Medulla oblongata (tissue), 1 donor: Measurements from ENCODE around the gene BBOX1.
"Not testable (repeated sequence)": the region's sequence is repeated elsewhere in the genome, so short reads cannot be mapped to it uniquely, and the experiment has no call there.

ENCODE experiments used
- DNase-seq: peaks from one replicate; pipeline ENCODE4 v3.0.0-alpha.2; 2015; ENCODE audit errors: extremely low spot score

BBOX1 gene

DNA sequence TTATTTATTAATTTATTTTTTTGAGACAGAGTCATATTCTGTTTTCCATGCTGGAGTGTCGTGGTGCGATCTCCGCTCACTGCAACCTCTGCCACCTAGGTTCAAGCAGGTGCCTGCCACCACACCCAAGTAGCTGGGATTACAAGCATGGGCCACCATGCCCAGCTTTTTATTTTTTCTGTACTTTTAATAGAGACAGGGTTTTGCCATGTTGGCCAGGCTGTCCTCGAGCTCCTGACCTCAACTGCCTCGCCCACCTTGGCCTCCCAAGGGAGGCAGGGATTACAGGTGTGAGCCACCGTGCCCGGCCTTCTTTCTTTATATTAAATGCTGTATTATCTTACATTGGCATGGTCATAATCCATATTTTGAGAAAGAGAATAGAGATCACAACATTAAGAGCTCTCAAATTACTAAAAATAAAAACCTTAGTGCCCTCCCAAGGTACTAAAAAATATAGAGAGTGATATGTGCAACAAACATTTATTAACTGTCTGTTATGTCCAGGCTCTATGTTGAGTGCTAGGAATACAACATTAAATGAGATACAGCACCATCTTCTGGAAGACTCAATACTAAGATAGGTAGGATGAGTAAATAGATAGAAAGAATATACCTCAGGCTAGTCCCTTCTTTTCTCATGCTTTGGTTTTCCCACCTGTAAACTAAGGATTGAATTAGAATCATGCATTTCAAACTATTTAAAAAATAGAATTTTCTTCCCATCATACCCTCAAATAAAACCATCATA, 84.1 kb downstream of the BBOX1 start:
- DNase-seq: no peak

DNA sequence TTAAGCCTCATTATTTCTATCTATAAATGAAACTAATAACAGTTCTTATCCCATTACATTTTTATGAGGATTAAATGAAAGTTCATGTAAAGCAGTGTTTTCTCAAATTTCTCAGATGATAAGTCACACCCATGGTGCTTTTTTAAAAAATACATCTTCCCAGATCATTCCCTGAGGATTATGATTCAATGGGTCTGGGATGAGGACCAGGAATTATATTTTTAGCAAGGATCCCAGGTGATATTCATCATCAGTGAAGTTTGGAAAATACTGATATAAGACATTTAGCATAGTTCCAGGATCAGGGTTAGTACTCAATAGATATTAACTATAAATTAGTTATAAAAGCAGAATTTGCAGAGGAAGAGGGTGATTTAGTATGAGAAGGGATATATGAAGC, 89.1 kb downstream of the BBOX1 start:
- no peak for DNase-seq

DNA sequence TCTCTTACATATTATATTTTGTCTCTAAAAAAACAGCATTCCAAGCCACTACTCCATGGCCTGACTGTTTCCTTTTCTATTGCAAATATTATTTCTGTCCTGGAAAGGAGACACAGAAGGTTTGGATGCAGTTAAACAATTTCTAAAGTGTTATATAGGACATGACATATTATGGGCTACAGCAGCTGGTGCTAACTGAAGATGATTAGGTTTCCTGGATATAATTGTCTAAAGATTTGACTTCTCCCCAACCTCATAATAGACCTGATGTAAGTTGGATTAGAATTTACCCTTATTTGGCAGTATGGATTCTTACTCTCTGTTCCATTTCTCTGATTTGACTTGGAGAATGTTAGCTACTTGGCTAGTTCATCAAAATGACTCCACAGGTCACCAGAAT, 90.2 kb downstream of the BBOX1 start:
- no peak for DNase-seq

DNA sequence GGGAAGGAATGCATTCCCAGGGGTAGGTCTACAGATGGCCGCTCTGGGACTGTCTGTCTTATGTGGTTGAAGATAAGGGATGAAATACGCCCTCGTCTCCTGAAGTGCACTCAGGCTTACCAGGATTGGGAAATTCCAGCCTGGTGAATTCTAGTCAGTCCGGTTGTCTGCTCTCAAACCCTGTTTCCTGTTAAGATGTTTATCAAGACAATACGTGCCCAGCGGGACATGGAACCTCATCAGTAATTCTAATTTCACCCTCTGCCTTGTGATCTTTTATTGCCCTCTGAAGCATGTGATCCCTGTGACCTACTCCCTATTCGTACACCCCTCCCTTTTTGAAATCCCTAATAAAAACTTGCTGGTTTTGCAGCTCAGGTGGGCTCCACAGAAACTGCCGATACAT, 95.3 kb downstream of the BBOX1 start:
- not testable (repeated sequence) for DNase-seq

DNA sequence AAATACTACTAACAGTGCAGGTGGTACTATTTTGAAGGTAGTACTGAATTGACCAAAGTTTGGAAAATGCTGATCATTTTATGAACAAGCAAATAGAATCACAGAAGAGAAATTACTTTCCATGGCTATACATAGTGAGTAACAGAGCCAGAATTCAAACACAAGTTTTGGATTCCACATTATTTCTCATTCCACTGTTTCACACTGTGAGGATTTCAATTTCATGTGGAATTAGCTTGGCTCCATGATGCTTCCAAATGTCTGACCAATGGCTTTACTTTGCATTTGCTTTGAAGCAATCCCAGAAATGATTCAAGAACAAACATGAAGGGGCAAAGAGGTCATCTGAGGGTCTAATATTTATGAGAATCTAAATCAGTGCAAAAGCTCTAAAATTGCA, 98.1 kb downstream of the BBOX1 start:
- DNase-seq: no peak

DNA sequence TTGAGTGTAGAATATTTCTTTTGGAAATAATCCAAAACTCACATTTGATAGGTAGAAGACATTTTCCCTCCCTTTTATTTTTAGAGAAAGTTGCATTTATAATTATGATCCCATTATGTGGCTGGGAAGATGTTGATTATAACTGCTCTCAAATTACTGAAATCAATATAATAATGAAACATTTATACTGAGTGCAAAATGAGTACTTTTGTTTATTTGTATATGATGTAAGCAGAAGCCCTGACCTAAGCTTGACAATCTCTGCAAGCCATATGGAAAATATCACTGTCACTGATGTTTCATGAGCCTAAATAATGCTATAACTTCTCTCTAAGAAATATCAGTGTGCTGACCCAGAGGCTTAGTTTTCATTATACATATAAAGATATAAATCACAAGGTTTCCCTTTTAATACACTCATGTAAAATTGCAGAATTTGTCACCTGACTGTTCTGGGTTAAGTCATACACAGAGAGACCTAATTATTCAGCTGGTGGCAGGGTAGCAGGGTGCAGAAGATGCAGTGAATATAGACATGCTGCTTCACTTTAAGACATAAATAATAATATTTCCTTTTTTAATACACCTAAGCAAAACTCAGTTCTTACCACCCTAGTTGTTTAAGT, 99.2 kb downstream of the BBOX1 start:
- DNase-seq: no peak

DNA sequence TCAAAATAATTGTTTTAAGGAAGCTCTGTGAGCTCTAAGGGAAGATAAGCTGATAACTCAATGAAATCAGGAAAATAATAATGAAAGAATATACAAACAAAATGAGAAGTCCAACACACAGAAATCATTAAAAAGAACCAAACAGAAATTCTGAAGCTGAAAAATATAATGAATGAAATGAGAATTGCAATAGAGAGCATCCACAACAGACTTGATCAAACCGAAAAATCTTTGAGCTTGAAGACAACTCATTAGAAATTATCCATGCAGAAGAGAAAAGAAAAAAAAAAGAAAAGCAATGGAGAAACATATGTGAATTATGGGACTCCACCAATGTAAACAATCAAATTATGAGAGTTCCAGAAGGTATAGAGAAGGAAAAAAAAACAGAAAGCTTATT, 101.0 kb downstream of the BBOX1 start:
- DNase-seq: no peak

DNA sequence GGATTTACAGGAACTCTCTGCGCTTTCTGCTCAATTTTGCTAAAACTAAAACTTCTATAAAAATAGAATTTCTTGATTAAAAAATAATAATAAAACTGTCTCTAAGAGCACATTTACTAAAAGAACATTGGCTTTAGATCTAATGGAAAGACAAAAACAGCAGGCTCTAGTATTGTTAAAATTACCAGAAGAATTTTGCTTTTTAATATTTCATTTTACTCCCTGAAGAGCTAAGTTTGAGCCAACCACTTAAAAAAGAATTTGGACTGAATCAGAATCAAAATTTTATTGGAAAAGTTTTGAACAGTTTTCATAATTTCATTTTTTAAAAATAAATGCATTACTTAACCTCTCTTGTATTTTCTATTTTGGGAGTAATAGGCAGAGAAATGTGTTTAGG, 107.3 kb downstream of the BBOX1 start:
- no peak for DNase-seq

DNA sequence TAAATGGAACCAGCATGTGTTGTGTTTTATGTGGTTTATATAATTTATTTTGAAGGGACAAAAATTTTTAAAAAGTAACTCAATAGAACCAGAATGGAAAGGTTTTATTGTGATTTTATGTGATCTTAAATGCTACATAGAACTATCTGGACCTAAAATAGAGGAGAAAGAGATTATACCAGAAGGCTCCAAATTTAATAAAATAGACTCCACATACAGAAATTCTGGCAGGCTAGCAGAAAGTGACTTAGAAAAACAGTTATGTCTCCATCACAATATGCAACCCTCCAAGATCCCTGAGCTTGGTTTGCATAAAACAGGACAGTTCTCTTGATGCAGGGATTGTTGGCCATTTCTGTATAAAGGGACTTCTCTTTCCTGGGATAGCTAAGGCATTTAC, 107.9 kb downstream of the BBOX1 start:
- no peak for DNase-seq

DNA sequence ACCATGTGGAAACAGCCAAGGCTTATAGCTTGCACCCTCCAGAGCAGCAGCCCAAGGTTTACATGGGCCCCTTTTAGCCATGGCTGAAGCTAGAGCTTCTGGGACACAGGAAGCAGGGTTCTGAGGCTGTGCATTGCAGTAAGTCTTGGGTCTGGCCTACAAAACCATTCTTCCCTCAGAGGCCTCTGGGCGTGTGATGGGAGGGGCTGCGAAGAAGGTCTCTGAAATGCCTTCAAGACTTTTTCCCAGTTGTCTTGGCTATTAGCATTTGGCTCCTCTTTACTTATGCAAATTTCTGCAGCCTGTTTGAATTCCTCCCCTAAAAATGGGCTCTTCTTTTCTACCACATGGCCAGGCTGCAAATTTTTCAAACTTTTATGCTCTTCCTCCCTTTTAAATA, 109.5 kb downstream of the BBOX1 start:
- no peak for DNase-seq

DNA sequence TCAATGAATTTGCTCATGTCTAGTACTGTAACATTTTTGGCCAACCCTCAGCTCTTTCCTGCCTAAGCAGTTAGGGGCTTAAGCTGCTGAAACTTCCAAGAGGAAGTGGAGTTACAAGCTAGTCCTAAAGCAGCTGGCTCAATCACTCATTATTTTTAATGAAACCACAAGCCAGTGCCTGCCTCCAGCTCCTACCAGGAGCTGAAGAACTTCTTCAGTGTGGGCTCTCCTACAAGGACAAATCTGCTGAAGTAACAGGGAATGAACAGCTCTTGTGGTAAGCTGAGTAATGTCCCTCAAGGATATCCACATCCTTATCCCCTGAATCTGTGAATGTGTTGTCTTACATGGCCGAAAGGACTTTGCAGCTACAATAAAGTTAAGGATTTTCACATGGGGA, 112.5 kb downstream of the BBOX1 start:
- no peak for DNase-seq

DNA sequence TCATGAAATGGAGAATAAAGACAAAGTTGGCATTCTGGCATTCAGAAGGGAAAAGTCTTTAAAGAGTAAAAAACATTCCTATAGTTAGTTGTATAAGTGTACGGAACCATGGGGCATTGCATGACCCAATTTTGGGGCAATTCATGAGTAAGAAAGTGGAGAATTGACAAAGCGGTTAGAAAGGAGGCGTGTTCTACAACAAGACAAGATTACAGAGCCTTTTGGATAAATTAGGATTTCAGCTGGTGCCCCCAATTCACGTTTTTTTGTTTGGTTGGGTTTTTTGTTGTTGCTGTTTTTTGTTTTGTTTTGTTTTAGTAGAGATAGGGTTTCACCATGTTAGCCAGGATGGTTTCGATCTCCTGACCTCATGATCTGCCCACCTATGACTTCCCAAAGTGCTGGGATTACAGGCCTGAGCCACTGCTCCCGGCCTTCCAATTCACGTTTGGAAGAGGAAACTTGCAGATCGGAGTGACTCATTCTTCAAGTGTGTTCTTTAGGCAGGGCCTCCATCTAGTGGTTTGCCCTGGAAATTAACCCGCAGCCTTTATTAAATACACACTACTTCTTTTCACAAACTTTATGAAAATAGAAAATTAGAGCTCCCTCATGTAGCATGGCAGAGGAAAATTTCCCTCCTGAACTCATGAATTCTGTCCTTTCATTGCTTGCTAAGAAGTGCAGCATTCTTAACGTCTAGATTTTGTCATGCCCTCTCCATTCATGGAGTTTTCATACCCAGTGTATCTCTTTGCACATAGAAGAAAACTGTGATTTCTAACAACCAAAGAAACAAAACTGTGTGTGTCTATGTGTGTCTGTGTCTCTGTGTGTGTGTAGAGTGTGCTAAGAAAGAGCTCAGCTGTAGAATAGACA, 118.1 kb downstream of the BBOX1 start:
- DNase-seq: peak; percentile 83

DNA sequence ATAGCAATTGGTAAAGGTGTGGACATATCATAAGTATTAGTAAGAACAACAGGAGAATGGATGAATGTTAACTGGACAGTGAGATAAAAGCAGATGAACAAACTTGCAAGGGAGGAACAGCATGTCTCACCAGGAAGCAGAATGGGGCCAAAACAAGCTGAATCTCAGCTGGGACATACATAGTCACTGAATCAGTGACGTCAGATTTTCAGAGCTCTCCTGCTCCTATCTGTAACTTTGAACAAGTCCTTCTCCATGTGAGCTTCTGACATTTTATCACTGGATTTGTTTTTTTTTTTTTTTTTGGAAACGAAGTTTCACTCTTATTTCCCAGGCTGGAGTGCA, 118.7 kb downstream of the BBOX1 start:
- no peak for DNase-seq

DNA sequence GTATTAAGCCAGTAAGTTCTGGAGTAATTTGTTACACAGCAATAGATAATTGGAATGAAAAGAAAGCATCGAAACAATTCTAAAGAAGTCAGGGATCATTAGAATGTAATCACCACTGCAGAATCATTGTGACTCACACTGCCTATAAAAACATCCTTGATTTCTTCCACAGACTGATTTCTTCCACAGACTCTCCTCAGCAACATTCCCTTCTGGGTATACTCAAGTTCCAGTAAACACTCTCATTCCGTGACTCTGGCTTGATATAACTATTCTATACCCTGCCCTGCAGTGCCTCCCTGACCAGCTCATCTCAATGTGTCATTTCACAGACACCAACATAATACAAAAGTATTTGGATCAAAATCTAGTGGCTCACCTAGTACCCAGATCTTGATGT, 120.5 kb downstream of the BBOX1 start:
- DNase-seq: no peak

DNA sequence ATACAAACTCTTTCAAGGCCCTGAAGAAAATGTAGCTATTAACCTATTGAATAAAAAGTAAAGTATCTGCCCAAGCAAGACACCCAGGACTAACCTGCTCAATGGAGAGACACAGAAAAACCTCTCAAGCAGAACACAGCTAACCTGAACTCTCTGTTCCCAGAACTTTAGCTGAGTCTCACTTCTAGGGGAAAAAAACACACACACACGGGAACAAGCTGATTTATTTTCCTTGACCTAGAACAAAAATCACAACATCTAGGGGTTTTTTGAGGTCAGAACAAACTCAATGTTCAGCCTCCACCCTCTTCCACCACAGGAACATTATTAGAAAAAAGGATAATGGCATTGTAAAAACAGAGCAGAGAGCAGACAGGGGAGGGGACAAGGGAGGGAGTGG, 121.6 kb downstream of the BBOX1 start:
- no peak for DNase-seq

DNA sequence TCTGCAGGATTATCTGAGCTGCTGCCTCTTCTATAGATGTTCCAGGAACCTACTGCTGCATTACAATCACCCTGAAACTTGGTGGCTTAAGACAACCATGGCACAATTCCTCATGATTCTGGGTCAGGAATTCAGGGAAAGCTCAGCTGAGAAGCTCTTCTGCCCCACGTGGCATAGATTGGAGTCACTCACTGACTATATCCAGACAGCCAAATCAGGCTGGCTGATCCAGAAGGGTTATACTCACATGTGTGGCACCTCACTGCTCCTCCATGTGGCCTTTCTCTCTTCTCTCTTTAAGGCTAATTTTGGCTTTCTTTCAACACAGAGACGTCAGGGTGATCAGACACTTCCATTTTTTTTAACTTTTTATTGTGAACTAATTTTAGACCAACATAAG, 125.5 kb downstream of the BBOX1 start:
- DNase-seq: no peak

DNA sequence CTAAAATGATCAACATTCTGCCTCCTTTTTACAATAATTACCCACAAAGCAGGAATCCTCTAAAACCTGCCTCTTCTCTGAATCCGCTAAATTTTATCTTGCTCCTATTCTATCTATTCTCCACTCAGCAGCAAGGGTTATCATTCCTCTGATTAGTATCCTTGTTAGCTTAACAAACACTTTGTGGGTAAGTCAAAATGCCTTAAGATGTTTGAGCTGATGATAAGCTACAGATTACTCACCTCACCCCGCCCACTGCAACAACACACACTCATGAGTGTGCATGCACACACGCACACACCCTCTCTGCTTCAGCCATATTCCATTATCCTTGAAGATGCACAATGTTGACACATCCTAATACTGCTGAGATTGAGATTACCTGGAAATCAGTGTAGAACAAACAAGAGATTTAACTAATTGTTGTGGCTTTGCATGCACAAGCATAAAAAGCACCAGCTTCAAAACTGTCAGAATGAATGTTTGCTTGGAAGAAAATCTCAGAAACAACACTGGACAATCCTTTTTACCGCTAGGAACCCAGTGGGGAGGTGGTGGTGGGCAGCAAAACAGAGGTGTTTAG, 130.9 kb downstream of the BBOX1 start:
- no peak for DNase-seq

DNA sequence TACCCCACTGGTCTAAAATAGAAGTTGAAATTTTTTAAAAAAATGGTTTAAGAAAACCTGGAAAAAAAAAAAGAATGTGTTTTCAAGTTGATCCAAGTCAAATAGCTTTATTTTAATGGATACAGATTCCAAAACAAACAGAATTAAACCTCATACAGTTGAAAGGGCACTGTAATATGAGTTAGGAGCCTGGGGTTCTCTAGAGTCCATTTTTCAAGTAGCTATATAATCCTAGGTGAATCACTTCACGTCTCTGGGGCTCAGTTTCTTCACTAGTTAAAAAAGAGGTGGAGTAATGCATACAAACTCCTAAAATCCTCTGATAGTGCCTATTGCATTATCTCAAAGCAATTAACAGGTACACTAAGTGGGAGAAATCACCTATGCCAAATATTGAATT, 132.9 kb downstream of the BBOX1 start:
- no peak for DNase-seq

DNA sequence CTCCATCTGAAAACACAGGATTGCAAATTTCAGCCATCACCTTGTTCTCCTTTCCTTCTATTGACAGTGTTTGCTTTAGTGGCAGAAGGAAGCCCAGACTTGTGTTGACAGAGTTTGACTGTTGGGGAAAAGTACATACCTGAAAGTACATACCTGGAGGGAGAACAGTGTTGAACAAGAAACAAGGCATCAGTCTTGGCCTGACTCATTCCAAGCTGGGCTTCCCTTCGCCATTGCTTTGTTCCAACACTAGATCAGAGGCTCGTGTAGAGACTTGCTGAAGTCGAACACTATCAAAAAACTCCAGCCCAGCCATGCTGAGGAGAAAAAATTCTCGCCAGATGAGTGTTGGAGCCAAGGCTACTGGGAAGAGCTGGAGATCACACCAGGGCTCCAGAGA, 133.4 kb downstream of the BBOX1 start:
- DNase-seq: no peak

DNA sequence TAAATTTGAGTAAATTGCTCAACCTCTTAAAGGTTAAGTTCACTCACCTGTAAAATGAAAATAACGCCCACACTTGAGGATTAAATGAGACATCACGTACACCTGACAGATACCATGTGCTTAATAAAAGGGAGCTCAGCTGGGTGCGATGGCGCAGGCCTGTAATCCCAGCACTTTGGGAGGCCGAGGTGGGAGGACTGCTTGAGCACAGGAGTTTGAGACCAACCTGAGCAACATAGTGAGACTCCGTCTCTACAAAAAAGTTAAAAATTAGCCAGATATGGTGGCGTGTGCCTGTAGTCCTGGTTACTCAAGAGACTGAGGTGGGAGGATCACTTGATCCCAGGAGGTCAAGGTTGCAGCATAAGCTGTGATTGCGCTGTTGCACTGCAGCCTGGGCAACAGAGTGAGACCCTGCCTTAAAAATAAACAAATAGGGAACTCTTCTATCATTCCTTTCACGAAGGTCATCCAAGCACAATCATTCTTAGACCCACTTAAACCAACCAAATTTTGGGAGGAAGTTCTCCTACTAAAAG, 134.1 kb downstream of the BBOX1 start:
- no peak for DNase-seq

DNA sequence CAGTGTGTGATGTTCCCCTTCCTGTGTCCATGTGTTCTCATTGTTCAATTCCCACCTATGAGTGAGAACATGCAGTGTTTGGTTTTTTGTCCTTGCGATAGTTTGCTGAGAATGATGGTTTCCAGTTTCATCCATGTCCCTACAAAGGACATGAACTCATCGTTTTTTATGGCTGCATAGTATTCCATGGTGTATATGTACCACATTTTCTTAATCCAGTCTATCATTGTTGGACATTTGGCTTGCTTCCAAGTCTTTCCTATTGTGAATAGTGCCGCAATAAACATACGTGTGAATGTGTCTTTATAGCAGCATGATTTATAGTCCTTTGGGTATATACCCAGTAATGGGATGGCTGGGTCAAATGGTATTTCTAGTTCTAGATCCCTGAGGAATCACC, 134.9 kb downstream of the BBOX1 start:
- DNase-seq: not testable (repeated sequence)
